Measurements from ENCODE around the gene ZNF524.

ZNF524 gene

GRCh38 chr19:55585658-55586339, 14.3 kb upstream of the ZNF524 start:
- Histone ChIP-seq H3K27me3 (ENCODE audit: insufficient read depth, low read length) (no peaks in the 10 kb centered on the region), H3K36me3 (ENCODE audit: insufficient read depth, low read length) (no peaks in the 10 kb centered on the region), H3K9me3 (ENCODE audit: low read length) (no peaks in the 10 kb centered on the region), H2AFZ (ENCODE audit: low read depth, low read length) (peak overlapping the region; percentile 74), H3K4me1 (ENCODE audit: insufficient read depth, low read length) (peaks cover 13% of the 10 kb centered on the region), H3K4me3 (ENCODE audit: low read length) (peak overlapping the region; percentile 12)

DNA sequence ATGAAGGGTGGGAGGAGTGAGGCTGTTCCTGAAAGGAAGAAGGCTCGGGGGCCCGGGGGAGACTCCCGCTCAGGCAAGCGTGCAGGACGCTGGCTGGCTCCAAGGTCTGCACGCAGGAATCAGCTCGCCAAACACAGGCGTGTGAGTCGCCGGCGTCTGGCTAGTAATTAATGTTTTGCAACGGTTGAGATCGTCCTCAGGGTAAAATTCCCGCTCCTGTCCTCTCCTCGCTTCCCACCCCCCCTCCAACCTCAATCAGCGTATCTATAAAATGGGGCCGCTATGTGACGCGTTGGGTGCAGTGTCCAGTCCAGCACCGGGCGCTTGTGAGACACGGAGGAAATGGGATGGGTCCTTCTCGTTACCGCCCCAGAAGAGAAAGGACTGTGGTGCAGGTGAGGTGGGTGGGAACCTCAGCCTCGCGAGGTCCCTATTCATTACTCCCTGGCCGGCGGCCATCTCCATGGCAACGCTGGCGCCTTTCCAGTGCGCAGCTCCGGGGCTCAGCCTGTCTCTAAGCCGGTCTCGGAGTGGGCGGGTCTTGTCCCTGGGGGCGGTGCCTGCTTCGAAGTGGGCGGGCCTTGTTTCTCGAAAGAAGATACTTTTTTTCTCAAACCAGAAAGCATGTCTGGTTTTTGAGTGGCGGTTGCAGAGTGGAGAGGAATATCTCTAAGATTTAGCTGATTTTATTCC, 13.0 kb upstream of the ZNF524 start:
- Histone ChIP-seq H3K36me3 (ENCODE audit: insufficient read depth, low read length) (peaks cover 8% of the 10 kb centered on the region), H2AFZ (ENCODE audit: low read depth, low read length) (peak overlapping the region; percentile 7), H3K4me3 (ENCODE audit: low read length) (peak overlapping the region; percentile 38), H3K27me3 (ENCODE audit: insufficient read depth, low read length) (no peaks in the 10 kb centered on the region), H3K4me1 (ENCODE audit: insufficient read depth, low read length) (peaks cover 13% of the 10 kb centered on the region), H3K9me3 (ENCODE audit: low read length) (no peaks in the 10 kb centered on the region)

GRCh38 chr19:55588738-55589137, 11.3 kb upstream of the ZNF524 start:
- H3K4me3 ChIP-seq (ENCODE audit: low read length), result no peak overlapping the region
- H3K4me1 ChIP-seq (ENCODE audit: insufficient read depth, low read length), result peaks cover 13% of the 10 kb centered on the region
- no peaks in the 10 kb centered on the region for H3K27me3 ChIP-seq (ENCODE audit: insufficient read depth, low read length)
- no peaks in the 10 kb centered on the region for H3K9me3 ChIP-seq (ENCODE audit: low read length)
- no peak overlapping the region for H2AFZ ChIP-seq (ENCODE audit: low read depth, low read length)
- H3K36me3 ChIP-seq (ENCODE audit: insufficient read depth, low read length), result peaks cover 18% of the 10 kb centered on the region

DNA sequence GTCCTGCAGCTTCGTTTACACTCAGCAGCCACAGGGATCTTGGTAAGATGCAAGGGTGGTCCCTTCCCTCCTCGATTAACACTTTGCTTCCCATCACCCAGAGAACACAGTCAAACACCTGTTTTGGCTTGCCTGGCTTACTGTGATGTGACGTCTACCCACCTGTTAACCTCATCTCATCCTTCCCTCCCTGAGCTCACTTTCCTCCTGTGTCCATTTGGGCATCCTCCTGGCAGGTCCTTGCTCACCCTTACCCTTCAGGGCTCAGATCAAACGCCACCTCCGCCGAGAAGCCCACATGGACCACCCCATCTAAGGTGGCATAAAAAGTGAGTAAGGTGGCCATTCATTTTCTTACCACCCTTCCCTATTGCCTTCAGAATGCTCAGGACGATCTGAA, 10.0 kb upstream of the ZNF524 start:
- no peaks in the 10 kb centered on the region for H3K27me3 ChIP-seq (ENCODE audit: insufficient read depth, low read length)
- no peak overlapping the region for H2AFZ ChIP-seq (ENCODE audit: low read depth, low read length)
- no peak overlapping the region for H3K4me3 ChIP-seq (ENCODE audit: low read length)
- H3K36me3 ChIP-seq (ENCODE audit: insufficient read depth, low read length), result peaks cover 28% of the 10 kb centered on the region
- peaks cover 13% of the 10 kb centered on the region for H3K4me1 ChIP-seq (ENCODE audit: insufficient read depth, low read length)
- no peaks in the 10 kb centered on the region for H3K9me3 ChIP-seq (ENCODE audit: low read length)

DNA sequence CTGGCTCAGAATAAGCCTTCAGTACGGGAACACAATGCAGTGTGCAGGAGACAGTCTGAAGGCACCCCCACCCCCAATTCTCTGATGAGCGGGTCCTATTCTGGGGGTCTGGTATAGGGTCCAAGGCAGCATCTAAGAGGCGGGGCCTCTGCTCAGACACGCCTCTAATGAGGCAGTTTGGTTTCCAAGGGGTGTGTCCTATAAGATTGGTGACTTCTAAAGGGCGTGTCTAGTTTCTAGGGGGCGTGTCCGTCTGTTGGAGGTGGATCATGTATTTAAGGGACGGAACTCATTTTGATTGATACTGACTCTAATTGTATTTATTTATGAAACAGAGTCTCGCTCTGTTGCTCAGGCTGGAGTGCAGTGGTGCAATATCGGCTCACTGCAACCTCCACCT, 9.5 kb upstream of the ZNF524 start:
- Histone ChIP-seq H3K4me1 (ENCODE audit: insufficient read depth, low read length) (peaks cover 13% of the 10 kb centered on the region), H3K9me3 (ENCODE audit: low read length) (no peaks in the 10 kb centered on the region), H3K27me3 (ENCODE audit: insufficient read depth, low read length) (no peaks in the 10 kb centered on the region), H2AFZ (ENCODE audit: low read depth, low read length) (no peak overlapping the region), H3K4me3 (ENCODE audit: low read length) (no peak overlapping the region), H3K36me3 (ENCODE audit: insufficient read depth, low read length) (peaks cover 33% of the 10 kb centered on the region)

DNA sequence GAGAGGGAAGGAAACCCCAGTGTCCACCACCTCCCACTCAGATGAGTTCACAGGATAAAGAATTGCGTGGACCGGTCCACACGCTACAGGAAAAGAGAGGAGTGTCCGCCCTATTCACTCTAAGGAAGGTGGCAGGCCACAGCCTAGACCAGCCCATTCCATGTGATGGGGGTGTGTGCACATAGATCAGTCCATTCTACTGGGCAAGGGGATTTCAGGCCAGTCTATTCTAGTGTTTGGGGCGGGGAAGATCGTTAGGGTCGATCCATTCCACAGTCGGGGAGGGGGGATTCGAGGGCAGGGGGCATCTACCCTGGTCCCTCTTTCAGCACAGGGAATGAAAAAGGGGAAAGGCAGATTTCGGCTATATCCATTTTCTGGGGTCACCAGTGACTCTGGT, 8.5 kb upstream of the ZNF524 start:
- Histone ChIP-seq H3K9me3 (ENCODE audit: low read length) (peaks cover 6% of the 10 kb centered on the region), H3K4me3 (ENCODE audit: low read length) (no peak overlapping the region), H2AFZ (ENCODE audit: low read depth, low read length) (no peak overlapping the region), H3K36me3 (ENCODE audit: insufficient read depth, low read length) (peaks cover 43% of the 10 kb centered on the region), H3K4me1 (ENCODE audit: insufficient read depth, low read length) (peaks cover 7% of the 10 kb centered on the region), H3K27me3 (ENCODE audit: insufficient read depth, low read length) (no peaks in the 10 kb centered on the region)

- Histone ChIP-seq H3K36me3 (ENCODE audit: insufficient read depth, low read length) (peaks cover 50% of the 10 kb centered on the region), H3K9me3 (ENCODE audit: low read length) (peaks cover 6% of the 10 kb centered on the region)
These were observed 7.5 kb upstream of the ZNF524 start for GRCh38 chr19:55592391-55593090.

DNA sequence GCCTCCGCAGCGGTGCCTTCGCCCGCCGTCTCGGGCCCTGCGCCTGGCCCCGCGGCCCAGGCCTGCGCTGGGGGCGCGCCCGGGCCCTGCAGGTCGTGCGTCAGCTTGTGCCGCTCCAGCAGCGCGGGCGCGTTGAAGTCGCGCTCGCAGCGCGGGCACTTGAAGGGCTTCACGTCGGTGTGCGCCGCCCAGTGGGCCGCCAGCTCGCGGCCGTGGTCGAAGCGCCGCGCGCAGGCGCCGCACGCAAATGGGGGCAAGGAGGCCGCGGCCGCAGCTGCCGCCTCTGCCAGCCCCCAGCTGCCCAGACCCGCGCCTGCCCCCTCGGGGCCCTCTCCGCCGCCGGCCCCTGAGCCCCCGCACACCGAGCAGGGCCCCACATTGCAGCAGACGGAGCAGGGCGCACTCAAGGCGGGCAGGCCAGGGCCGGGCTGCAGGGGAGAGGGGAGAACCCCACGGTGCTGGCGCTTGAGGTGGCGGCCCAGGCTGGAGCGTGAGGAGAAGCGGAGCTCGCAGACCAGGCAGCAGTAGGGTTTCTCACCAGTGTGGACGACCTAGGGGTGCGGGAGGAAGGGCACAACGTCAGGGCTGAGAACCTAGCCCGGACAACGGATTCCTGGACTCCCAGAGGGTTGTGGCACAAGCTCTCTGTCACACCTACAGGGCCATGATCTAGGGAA, 6.9 kb upstream of the ZNF524 start:
- no peak overlapping the region for H3K4me3 ChIP-seq (ENCODE audit: low read length)
- H2AFZ ChIP-seq (ENCODE audit: low read depth, low read length), result no peak overlapping the region
- H3K4me1 ChIP-seq (ENCODE audit: insufficient read depth, low read length), result no peaks in the 10 kb centered on the region
- no peaks in the 10 kb centered on the region for H3K27me3 ChIP-seq (ENCODE audit: insufficient read depth, low read length)
- H3K36me3 ChIP-seq (ENCODE audit: insufficient read depth, low read length), result peaks cover 51% of the 10 kb centered on the region
- peaks cover 6% of the 10 kb centered on the region for H3K9me3 ChIP-seq (ENCODE audit: low read length)

More at GRCh38 chr19:55592391-55593090, 7.5 kb upstream of the ZNF524 start:
- no peak overlapping the region for H3K4me3 ChIP-seq (ENCODE audit: low read length)
- no peak overlapping the region for H2AFZ ChIP-seq (ENCODE audit: low read depth, low read length)
- H3K27me3 ChIP-seq (ENCODE audit: insufficient read depth, low read length), result no peaks in the 10 kb centered on the region
- peaks cover under 1% of the 10 kb centered on the region for H3K4me1 ChIP-seq (ENCODE audit: insufficient read depth, low read length)

GRCh38 chr19:55594996-55595545, 5.0 kb upstream of the ZNF524 start:
- H3K4me3 ChIP-seq (ENCODE audit: low read length), result no peak overlapping the region
- peaks cover 4% of the 10 kb centered on the region for H3K4me1 ChIP-seq (ENCODE audit: insufficient read depth, low read length)
- no peak overlapping the region for H2AFZ ChIP-seq (ENCODE audit: low read depth, low read length)
- H3K9me3 ChIP-seq (ENCODE audit: low read length), result peaks cover 6% of the 10 kb centered on the region
- peaks cover 51% of the 10 kb centered on the region for H3K36me3 ChIP-seq (ENCODE audit: insufficient read depth, low read length)
- no peaks in the 10 kb centered on the region for H3K27me3 ChIP-seq (ENCODE audit: insufficient read depth, low read length)

DNA sequence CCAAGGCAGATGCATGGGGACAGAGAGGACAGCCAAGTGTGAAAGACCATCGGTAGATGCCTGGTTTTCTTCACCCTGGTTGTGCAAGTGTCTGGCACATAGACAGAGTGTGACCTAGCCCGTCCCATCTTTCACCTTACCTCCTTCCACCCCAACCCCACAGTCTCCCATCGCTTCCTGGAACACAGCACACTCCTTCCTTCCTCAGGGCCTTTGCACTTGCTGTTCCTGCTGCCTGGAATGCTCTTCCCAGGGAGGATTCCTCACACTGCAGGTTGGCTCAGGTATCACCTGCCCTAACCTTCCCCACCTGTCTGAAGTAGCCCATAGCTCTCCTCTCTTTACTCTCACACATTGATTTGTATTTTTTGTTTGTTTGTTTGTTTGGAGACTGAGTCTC, 3.8 kb upstream of the ZNF524 start:
- Histone ChIP-seq H3K4me3 (ENCODE audit: low read length) (no peak overlapping the region), H3K27me3 (ENCODE audit: insufficient read depth, low read length) (no peaks in the 10 kb centered on the region), H3K9me3 (ENCODE audit: low read length) (peaks cover 6% of the 10 kb centered on the region), H2AFZ (ENCODE audit: low read depth, low read length) (no peak overlapping the region), H3K36me3 (ENCODE audit: insufficient read depth, low read length) (peaks cover 51% of the 10 kb centered on the region), H3K4me1 (ENCODE audit: insufficient read depth, low read length) (peaks cover 10% of the 10 kb centered on the region)

- no peaks in the 10 kb centered on the region for H3K27me3 ChIP-seq (ENCODE audit: insufficient read depth, low read length)
- peaks cover 6% of the 10 kb centered on the region for H3K9me3 ChIP-seq (ENCODE audit: low read length)
- peaks cover 10% of the 10 kb centered on the region for H3K4me1 ChIP-seq (ENCODE audit: insufficient read depth, low read length)
- no peak overlapping the region for H2AFZ ChIP-seq (ENCODE audit: low read depth, low read length)
- H3K4me3 ChIP-seq (ENCODE audit: low read length), result no peak overlapping the region
- H3K36me3 ChIP-seq (ENCODE audit: insufficient read depth, low read length), result peaks cover 39% of the 10 kb centered on the region
These were observed 2.6 kb upstream of the ZNF524 start for GRCh38 chr19:55597501-55597921.

DNA sequence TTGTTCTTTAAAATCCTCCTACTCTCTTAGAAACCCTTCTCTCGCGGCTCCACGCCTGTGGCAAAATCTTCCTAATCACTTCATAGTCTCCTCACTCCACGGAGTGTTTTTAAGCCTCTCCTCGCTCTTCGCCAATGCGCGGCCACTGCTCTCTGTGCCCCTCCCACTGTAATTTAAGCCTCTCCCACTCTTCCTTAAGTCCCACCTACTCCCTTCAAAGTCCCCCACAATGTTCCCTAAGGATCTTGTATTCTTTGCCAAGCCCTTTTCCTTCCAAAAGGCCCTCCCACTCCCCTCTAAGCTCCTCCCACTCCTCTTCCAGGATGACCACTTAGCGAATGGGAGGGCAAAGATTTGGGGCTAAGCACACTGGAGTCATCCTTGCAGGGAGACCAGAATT, 2.1 kb upstream of the ZNF524 start:
- Histone ChIP-seq H3K9me3 (ENCODE audit: low read length) (peaks cover 6% of the 10 kb centered on the region), H3K36me3 (ENCODE audit: insufficient read depth, low read length) (peaks cover 37% of the 10 kb centered on the region), H3K27me3 (ENCODE audit: insufficient read depth, low read length) (no peaks in the 10 kb centered on the region), H3K4me1 (ENCODE audit: insufficient read depth, low read length) (peaks cover 10% of the 10 kb centered on the region), H2AFZ (ENCODE audit: low read depth, low read length) (no peak overlapping the region), H3K4me3 (ENCODE audit: low read length) (peak overlapping the region; percentile 81)

All from neuron (in vitro differentiated cells).